Uterus (tissue), 4 donors: ENCODE measurements around the gene ZC3H12A. TPM values are rescaled to one million over a fixed set of nuclear protein-coding genes. Genes with fewer than 3 reads are reported as not detected.

Experiments
- DNase-seq, 2 donors: peaks; one replicate each; pipeline ENCODE4 v3.0.0-alpha.2; 2019 to 2020
- H3K27ac ChIP-seq, 2 donors: fragments of 200-600 bp; sonication (generic); 1 replicate in 1 of 2; 2 replicates in 1 of 2; pipeline ENCODE4 v1.5.1; 2016 to 2018
- H3K27me3 ChIP-seq, 2 donors: fragments of 200-600 bp; sonication (generic); one replicate each; pipeline ENCODE4 v1.5.1; 2018 to 2019; ENCODE audit warnings: control low read depth in 1 of 2
- H3K36me3 ChIP-seq, 2 donors: fragments of 200-600 bp; sonication (generic); one replicate each; pipeline ENCODE4 v1.5.1; 2019; ENCODE audit warnings: control low read depth in 1 of 2
- H3K4me1 ChIP-seq, 2 donors: fragments of 200-600 bp; sonication (generic); one replicate each; pipeline ENCODE4 v1.5.1; 2018 to 2019; ENCODE audit warnings: control low read depth in 1 of 2
- H3K4me3 ChIP-seq, 2 donors: fragments of 200-600 bp; sonication (generic); 1 replicate in 1 of 2; 2 replicates in 1 of 2; pipeline ENCODE4 v1.5.1; 2018 to 2019; ENCODE audit warnings: mild to moderate bottlenecking in 1 of 2
- H3K9me3 ChIP-seq, 2 donors: fragments of 200-600 bp; sonication (generic); one replicate each; pipeline ENCODE4 v1.5.1; 2019; ENCODE audit warnings: control low read depth in 1 of 2
- POLR2A ChIP-seq, 2 donors: fragments of 450-650 bp; IDR thresholded peaks; one replicate each; pipeline ENCODE4 v1.6.1; 2016; ENCODE audit warnings: antibody characterized with exemption in 2 of 2, mild to moderate bottlenecking in 1 of 2, moderate library complexity in 1 of 2
- intact Hi-C: fragments of 100-400 bp; cut with DNase I; formaldehyde crosslinking; loops from one replicate; pipeline ENCODE4 v1.15.1; 2023; ENCODE audit warnings: low total_unique reads
- total RNA-seq, 4 donors: library from RNA; depleted of rRNA in 3 of 4; stranded (reverse); fragments of >200 nt in 3 of 4; gene quantifications; one replicate each; pipeline versions ENCODE4 v1.1.0 to v1.2.4, GENCODE V29; 2014 to 2023
- TF ChIP-seq, protein P1 (sequence below), 4 experiments: fragments of 200-600 bp in 2 of 4; fragments of 450-650 bp in 2 of 4; sonication (generic) in 2 of 4; IDR thresholded peaks; one replicate each; pipeline ENCODE4 v1.5.1; 2016 to 2019; ENCODE audit warnings: antibody characterized with exemption in 4 of 4, mild to moderate bottlenecking in 2 of 4, moderate library complexity in 1 of 4
- donor health status: DM: yes; HTN: yes; CAD: no.

Gene ZC3H12A
- total RNA-seq, 4 donors from 2014 or later, result 2.5 to 11.5 (median 8.5) TPM

DNA sequence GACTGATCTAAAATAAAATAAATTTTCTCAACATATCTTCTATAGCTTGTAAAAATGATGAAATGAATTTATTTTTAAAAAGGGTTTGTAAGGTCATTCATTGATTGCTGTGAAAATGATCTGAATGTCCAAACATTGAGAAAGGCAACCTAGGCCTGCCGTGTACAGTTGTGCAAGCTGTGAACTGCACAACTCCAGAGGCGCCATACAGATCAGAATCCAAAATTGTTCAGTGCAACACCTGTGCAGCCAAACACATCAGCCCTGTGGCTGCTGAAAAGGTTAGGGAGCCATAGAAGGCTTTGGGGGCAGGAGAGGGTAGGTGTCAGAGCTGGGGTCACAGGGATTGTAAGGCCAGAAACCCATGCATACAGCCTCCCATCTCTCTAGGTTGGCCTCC is 9.9 kb upstream of the ZC3H12A start:
- Histone ChIP-seq H3K4me3 (no peak overlapping the region), H3K4me1 (no peaks in the 10 kb centered on the region), H3K9me3 (no peaks in the 10 kb centered on the region), H3K36me3 (no peaks in the 10 kb centered on the region), H3K27me3 (no peaks in the 10 kb centered on the region), H3K27ac (no peak overlapping the region)
- TF ChIP-seq, protein P1, sequence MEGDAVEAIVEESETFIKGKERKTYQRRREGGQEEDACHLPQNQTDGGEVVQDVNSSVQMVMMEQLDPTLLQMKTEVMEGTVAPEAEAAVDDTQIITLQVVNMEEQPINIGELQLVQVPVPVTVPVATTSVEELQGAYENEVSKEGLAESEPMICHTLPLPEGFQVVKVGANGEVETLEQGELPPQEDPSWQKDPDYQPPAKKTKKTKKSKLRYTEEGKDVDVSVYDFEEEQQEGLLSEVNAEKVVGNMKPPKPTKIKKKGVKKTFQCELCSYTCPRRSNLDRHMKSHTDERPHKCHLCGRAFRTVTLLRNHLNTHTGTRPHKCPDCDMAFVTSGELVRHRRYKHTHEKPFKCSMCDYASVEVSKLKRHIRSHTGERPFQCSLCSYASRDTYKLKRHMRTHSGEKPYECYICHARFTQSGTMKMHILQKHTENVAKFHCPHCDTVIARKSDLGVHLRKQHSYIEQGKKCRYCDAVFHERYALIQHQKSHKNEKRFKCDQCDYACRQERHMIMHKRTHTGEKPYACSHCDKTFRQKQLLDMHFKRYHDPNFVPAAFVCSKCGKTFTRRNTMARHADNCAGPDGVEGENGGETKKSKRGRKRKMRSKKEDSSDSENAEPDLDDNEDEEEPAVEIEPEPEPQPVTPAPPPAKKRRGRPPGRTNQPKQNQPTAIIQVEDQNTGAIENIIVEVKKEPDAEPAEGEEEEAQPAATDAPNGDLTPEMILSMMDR (IDR thresholded peaks at IDR 0.05), result no peak
- DNase-seq, result no peak
- intact Hi-C loops, result no loop called here

DNA sequence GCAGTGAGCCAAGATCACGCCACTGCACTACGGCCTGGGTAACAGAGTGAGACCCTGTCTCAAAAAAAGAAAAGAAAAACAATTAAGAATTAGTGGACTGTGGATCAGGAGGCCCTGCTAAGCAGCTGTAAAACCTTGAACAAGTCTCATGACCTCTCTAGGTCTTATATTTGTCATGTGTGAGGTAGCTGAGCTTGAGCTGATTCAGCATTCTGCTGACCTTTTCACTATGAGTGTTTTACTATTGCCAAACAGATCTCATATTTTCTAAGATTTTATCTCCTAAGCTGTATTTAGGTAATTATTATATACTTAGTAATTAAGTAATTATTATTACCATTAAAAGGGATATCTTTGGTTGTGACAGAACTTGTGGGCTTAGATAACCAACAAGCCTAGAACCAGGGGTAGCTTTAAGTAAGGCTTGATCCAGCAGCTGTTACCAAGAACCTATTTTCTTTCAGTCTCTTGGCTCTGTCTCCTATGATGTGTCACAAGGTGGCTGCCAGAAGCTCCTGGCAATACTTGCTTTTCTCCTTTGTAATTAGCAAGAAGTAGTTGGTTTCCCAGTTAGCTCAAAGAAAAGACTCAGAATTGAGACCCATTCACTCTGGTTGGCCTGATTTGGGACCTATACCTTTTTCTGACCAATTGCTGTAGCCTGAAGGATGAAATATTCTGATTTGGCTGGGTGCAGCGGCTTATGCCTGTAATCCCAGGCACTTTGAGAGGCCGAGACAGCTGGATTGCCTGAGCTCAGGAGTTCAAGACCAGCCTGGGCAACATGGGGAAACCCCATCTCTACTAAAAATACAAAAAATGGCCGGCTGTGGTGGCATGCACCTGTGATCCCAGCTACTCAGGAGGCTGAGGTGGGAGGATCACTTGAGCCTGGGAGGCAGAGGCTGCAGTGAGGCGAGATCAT is 8.5 kb upstream of the ZC3H12A start:
- intact Hi-C loops, result no loop called here
- no peak for DNase-seq
- no peaks in the 10 kb centered on the region for H3K27me3 ChIP-seq
- no peaks in the 10 kb centered on the region for H3K4me1 ChIP-seq
- H3K9me3 ChIP-seq, result no peaks in the 10 kb centered on the region
- no peak for TF ChIP-seq POLR2A (IDR thresholded peaks at IDR 0.05)
- TF ChIP-seq, protein P1 (IDR thresholded peaks at IDR 0.05), result no peak
- H3K27ac ChIP-seq, result no peak overlapping the region
- H3K36me3 ChIP-seq, result no peaks in the 10 kb centered on the region
- no peak overlapping the region for H3K4me3 ChIP-seq

DNA sequence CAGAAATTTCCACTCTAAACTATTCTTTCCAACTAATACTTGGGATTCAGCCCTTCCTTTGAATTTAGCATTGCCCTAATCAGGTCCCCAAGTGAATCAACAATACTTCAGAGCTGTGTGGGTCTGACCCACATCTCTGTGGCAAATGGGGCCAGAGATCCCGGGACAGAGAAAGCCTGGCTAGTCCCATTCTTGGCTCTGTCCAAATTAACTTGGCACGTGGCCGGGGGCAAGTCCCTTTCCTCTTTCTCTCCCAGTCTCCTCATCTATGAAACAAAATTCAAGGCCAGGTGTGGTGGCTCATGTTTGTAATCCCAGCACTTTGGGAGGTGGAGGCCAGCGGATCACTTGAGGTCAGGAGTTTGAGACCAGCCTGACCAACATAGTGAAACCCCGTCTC is 6.3 kb upstream of the ZC3H12A start:
- Histone ChIP-seq H3K27ac (no peak overlapping the region), H3K9me3 (no peaks in the 10 kb centered on the region), H3K4me3 (no peak overlapping the region), H3K36me3 (no peaks in the 10 kb centered on the region), H3K27me3 (no peaks in the 10 kb centered on the region), H3K4me1 (peaks cover 0 to 7% of the 10 kb centered on the region in 2 donors)
- no peak for TF ChIP-seq POLR2A (IDR thresholded peaks at IDR 0.05)
- TF ChIP-seq, protein P1 (IDR thresholded peaks at IDR 0.05), result no peak
- DNase-seq, result no peak
- intact Hi-C loops, result no loop called here

DNA sequence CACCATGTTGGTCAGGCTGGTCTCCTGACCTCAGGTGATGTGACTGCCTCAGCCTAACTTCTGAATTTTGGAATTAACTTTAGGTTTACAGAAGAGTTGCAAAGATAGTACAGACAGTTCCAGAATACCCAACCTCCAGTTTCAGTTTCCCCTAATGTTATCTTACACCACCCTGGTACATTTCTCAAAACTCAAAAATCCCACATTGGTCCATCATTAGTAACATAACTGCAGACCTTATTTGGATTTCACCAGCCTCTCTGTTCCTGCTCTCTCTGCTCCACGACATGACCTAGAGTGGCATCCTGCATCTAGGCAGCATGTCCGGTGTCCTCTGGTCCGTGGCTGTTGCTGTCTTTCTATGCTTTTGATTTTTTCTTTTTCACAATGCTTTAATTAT is 5.0 kb upstream of the ZC3H12A start:
- DNase-seq, result no peak
- Histone ChIP-seq H3K4me3 (no peak overlapping the region), H3K36me3 (no peaks in the 10 kb centered on the region), H3K27ac (no peak overlapping the region), H3K9me3 (no peaks in the 10 kb centered on the region), H3K27me3 (no peaks in the 10 kb centered on the region), H3K4me1 (peaks cover 0 to 12% of the 10 kb centered on the region in 2 donors)
- intact Hi-C loops, result no loop called here
- TF ChIP-seq POLR2A (IDR thresholded peaks at IDR 0.05), result no peak
- TF ChIP-seq, protein P1 (IDR thresholded peaks at IDR 0.05), result no peak
